NCI-H2107 treated with DMSO at 0.1 percent for 48 hours (cell line): ENCODE data around the gene SLC1A6.
"Not testable (repeated sequence)": the region's sequence is repeated elsewhere in the genome, so short reads cannot be mapped to it uniquely, and the experiment has no call there.

Experiments used
- DNase-seq: peaks from one replicate; lab custom pipeline; 2025; ENCODE audit not compliant: unreplicated experiment; lab: John Stamatoyannopoulos, UW

The SLC1A6 gene

GRCh38 chr19:14959263-14959662 lies 20.4 kb downstream of the SLC1A6 start:
- no peak for DNase-seq

GRCh38 chr19:14957464-14957863 lies 22.2 kb downstream of the SLC1A6 start:
- no peak for DNase-seq

GRCh38 chr19:14954071-14954655 lies 25.5 kb downstream of the SLC1A6 start:
- DNase-seq: no peak

- DNase-seq: no peak
Measured at GRCh38 chr19:14952767-14953166, 26.9 kb downstream of the SLC1A6 start.

- no peak for DNase-seq
Measured at GRCh38 chr19:14950421-14950820, 29.2 kb downstream of the SLC1A6 start.

GRCh38 chr19:14949876-14950275 lies 29.8 kb downstream of the SLC1A6 start:
- DNase-seq: no peak

- DNase-seq: not testable (repeated sequence)
Measured at GRCh38 chr19:14949413-14949812, 30.3 kb downstream of the SLC1A6 start.

- DNase-seq: no peak
Measured at GRCh38 chr19:14944456-14944855, 35.2 kb downstream of the SLC1A6 start.

- no peak for DNase-seq
Measured at GRCh38 chr19:14943601-14944000, 36.1 kb downstream of the SLC1A6 start.

- no peak for DNase-seq
Measured at GRCh38 chr19:14941189-14941588, 38.5 kb downstream of the SLC1A6 start, which contains the start of gene OR7C2. TSS of gene OR7C2 (plus strand) at chr19:14941489. CDS start at chr19:14941489, 0 bp downstream.

GRCh38 chr19:14940266-14940665 lies 39.4 kb downstream of the SLC1A6 start:
- no peak for DNase-seq

GRCh38 chr19:14933506-14933905 lies 46.2 kb downstream of the SLC1A6 start:
- DNase-seq: no peak

- no peak for DNase-seq
Measured at GRCh38 chr19:14916848-14917247, 62.8 kb downstream of the SLC1A6 start.

GRCh38 chr19:14915116-14915515 lies 64.5 kb downstream of the SLC1A6 start:
- DNase-seq: no peak

GRCh38 chr19:14906711-14907110 lies 73.0 kb downstream of the SLC1A6 start:
- DNase-seq: no peak

- no peak for DNase-seq
Measured at GRCh38 chr19:14901675-14902260, 77.9 kb downstream of the SLC1A6 start.
